ENCODE data around the gene CUX1. TPM values are rescaled to one million over a fixed set of nuclear protein-coding genes. Genes with fewer than 3 reads are reported as not detected.

The CUX1 gene
- total and polyA plus RNA-seq, 10 of the 15 experiments (the other 5 are each of a cell fraction or from before 2014, with no cell fraction given), result 6.1 to 48.6 (median 25.9) TPM

- H3K9ac ChIP-seq (ENCODE audit: control insufficient read depth, insufficient read depth, low read length), result no peak overlapping the region
- H4K20me1 ChIP-seq (ENCODE audit: control insufficient read depth, insufficient read depth), result no peaks in the 10 kb centered on the region
- H2AFZ ChIP-seq (ENCODE audit: control insufficient read depth, low read depth, low read length), result no peak overlapping the region
- no peak for ATAC-seq
- no peak overlapping the region for H3K4me2 ChIP-seq (ENCODE audit: control insufficient read depth, insufficient read depth)
- intact Hi-C loops (cut with micrococcal nuclease; ENCODE audit: unreplicated experiment), result no loop called here
- H3K4me3 ChIP-seq, result no peak overlapping the region
- no TSS peak for BruUV-seq (replicated peaks)
- CTCF ChIA-PET, result no interaction called here
- DNase-seq (ENCODE audit: low read depth, low spot score), result no peak
- POLR2A ChIA-PET, result no interaction called here
- peaks cover 5% of the 10 kb centered on the region; the same call in 1 of the 2 replicates for H3K4me1 ChIP-seq (ENCODE audit: control insufficient read depth, insufficient read depth, low read length)
- 50% methylated on average over 11 of the region's 11 CpGs for WGBS (ENCODE audit: insufficient coverage, insufficient replicate concordance, low lambda C conversion rate, missing lambda C conversion rate)
- SMC1A ChIA-PET (ENCODE audit: uncharacterized antibody, unreplicated experiment), result no interaction called here
- no peaks in the 10 kb centered on the region for H3K9me3 ChIP-seq (replicated peaks; ENCODE audit: control insufficient read depth, insufficient read depth, low read length)
- TF ChIP-seq RCOR1 (conservative IDR thresholded peaks at IDR 0.05; ENCODE audit: low read depth, low read length), result no peak
- no peak for TF ChIP-seq USF1 (IDR thresholded peaks at IDR 0.05; ENCODE audit: borderline replicate concordance, extremely low read length, insufficient read depth, low read depth, low read length)
- TF ChIP-seq NFXL1 (IDR thresholded peaks at IDR 0.05; ENCODE audit: borderline replicate concordance), result no peak
- no peak for TF ChIP-seq GATAD2B (conservative IDR thresholded peaks at IDR 0.05; ENCODE audit: low read depth)
- TF ChIP-seq ESRRA (IDR thresholded peaks at IDR 0.05; ENCODE audit: low read length), result no peak
- no peak for TF ChIP-seq KLF5 (IDR thresholded peaks at IDR 0.05; ENCODE audit: partially characterized antibody)
- TF ChIP-seq ZBED1 (IDR thresholded peaks at IDR 0.05; ENCODE audit: borderline replicate concordance), result no peak
- TF ChIP-seq NFYA (IDR thresholded peaks at IDR 0.05; ENCODE audit: borderline replicate concordance, low read depth, low read length), result no peak
- TF ChIP-seq MTA2 (IDR thresholded peaks at IDR 0.05; ENCODE audit: low read depth), result no peak
- no peak for TF ChIP-seq MTA3 (IDR thresholded peaks at IDR 0.05; ENCODE audit: borderline replicate concordance, low read length)
- no peak for FAIRE-seq
- RAD21 ChIA-PET (ENCODE audit: unreplicated experiment), result no interaction called here
- in situ Hi-C loops (cut with MboI), result no loop called here
- H3K27me3 ChIP-seq (replicated peaks in 1 of 2; ENCODE audit: control insufficient read depth in 2 of 2, insufficient read depth in 2 of 2, low read length in 1 of 2), result peaks cover 2 to 4% of the 10 kb centered on the region in 2 experiments; a peak in 2 of 4 replicates
- H3K27ac ChIP-seq (ENCODE audit: control insufficient read depth, insufficient read depth), result no peak overlapping the region
- H3K36me3 ChIP-seq (ENCODE audit: control insufficient read depth in 2 of 2, insufficient read depth in 2 of 2, low read length in 1 of 2), result no peaks in the 10 kb centered on the region
- no peaks in the 10 kb centered on the region for H3K79me2 ChIP-seq (ENCODE audit: control insufficient read depth, insufficient read depth, low read length)
Observed at GRCh38 chr7:101803203-101804087, 14.0 kb upstream of the CUX1 start.
